ENCODE data around the gene KATNIP.
A peak's percentile ranks its signal among the peaks of the same experiment; 100 is the strongest.

The KATNIP gene

GRCh38 chr16:27511657-27512448, 38.1 kb upstream of the KATNIP start:
- H3K4me3 ChIP-seq (ENCODE audit: low read depth, low read length) = no peak overlapping the region
- TF ChIP-seq CTCF (IDR thresholded peaks at IDR 0.05; ENCODE audit: borderline replicate concordance, insufficient read depth, low read depth, low read length) = no peak

GRCh38 chr16:27514806-27515205, 35.1 kb upstream of the KATNIP start:
- no peak for TF ChIP-seq CTCF (IDR thresholded peaks at IDR 0.05; ENCODE audit: borderline replicate concordance, insufficient read depth, low read depth, low read length)

GRCh38 chr16:27515874-27516353, 34.0 kb upstream of the KATNIP start:
- TF ChIP-seq CTCF (IDR thresholded peaks at IDR 0.05; ENCODE audit: borderline replicate concordance, insufficient read depth, low read depth, low read length) = peak; percentile 84
- H3K4me3 ChIP-seq (ENCODE audit: low read depth, low read length) = no peak overlapping the region

More at GRCh38 chr16:27514806-27515205, 35.1 kb upstream of the KATNIP start:
- no peak overlapping the region for H3K4me3 ChIP-seq (ENCODE audit: low read depth, low read length)

GRCh38 chr16:27516365-27516764, 33.6 kb upstream of the KATNIP start:
- no peak for TF ChIP-seq CTCF (IDR thresholded peaks at IDR 0.05; ENCODE audit: borderline replicate concordance, insufficient read depth, low read depth, low read length)
- no peak overlapping the region for H3K4me3 ChIP-seq (ENCODE audit: low read depth, low read length)

GRCh38 chr16:27517664-27518063, 32.3 kb upstream of the KATNIP start:
- TF ChIP-seq CTCF (IDR thresholded peaks at IDR 0.05; ENCODE audit: borderline replicate concordance, insufficient read depth, low read depth, low read length) = no peak

GRCh38 chr16:27518226-27518625, 31.7 kb upstream of the KATNIP start:
- TF ChIP-seq CTCF (IDR thresholded peaks at IDR 0.05; ENCODE audit: borderline replicate concordance, insufficient read depth, low read depth, low read length) = no peak
- no peak overlapping the region for H3K4me3 ChIP-seq (ENCODE audit: low read depth, low read length)

More at GRCh38 chr16:27517664-27518063, 32.3 kb upstream of the KATNIP start:
- H3K4me3 ChIP-seq (ENCODE audit: low read depth, low read length) = no peak overlapping the region

Measured in GM12875 (cell line).